ENCODE data around the gene PAH. TPM values are rescaled to one million over a fixed set of nuclear protein-coding genes. Genes with fewer than 3 reads are reported as not detected.
A peak's percentile ranks its signal among the peaks of the same experiment; 100 is the strongest.

PAH gene
- total and polyA plus RNA-seq, 2 of the 13 experiments (the other 11 are each of a cell fraction or from before 2014, with no cell fraction given) = 192 to 451 TPM

DNA sequence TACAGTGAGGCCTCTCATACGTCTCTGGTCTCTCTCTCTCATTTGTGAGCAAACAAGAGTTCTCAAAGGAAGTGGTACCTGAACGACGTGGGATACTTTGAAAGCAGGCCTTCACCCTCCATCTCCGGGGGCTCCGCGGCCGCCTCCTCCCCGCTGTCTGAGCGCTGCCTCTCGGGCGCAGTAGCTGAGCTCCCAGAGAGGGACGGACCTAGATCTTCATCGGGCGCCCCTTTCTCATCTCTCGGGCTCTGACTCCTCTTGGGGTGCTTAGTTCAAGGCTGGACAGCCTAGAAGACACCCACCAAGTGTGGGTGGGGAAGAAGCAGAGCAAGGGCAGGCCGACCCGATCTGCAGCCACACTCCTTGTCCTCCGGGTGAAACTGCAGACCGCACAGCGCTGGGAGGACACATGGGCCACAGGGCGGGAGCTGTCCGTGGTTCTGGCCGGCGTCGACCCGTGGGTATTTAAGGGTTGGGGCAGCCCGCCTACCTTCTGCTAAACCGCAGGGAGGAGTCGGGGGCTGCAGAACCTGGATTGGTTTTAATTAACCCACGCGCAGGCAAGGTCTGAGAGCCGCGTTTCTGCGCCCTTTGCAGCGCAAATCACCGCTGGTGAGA is 92.7 kb downstream of the PAH start (continued):
- TF ChIP-seq KAT8 (CRISPR knock-in tag; IDR thresholded peaks at IDR 0.05) (no peak), ZSCAN25 (CRISPR knock-in tag; IDR thresholded peaks at IDR 0.05) (0 out of 2 replicates have a peak, but pooled peaks have one; percentile 48), ZNF329 (CRISPR knock-in tag; IDR thresholded peaks at IDR 0.05; ENCODE audit: low read depth) (0 out of 2 replicates have a peak, but pooled peaks have one; percentile 54), STAT5B (CRISPR knock-in tag; IDR thresholded peaks at IDR 0.05) (peak; percentile 38; the same call in 1 of the 2 replicates), TGIF2 (CRISPR knock-in tag; IDR thresholded peaks at IDR 0.05) (peak; percentile 89; the same call in 1 of the 2 replicates), RFX3 (CRISPR knock-in tag; IDR thresholded peaks at IDR 0.05) (0 out of 2 replicates have a peak, but pooled peaks have one; percentile 29), ZNF530 (CRISPR knock-in tag; IDR thresholded peaks at IDR 0.05; ENCODE audit: low read depth) (0 out of 2 replicates have a peak, but pooled peaks have one; percentile 40), ZC3H4 (CRISPR knock-in tag; IDR thresholded peaks at IDR 0.05; ENCODE audit: borderline replicate concordance) (no peak), ETV5 (CRISPR knock-in tag; IDR thresholded peaks at IDR 0.05; ENCODE audit: borderline replicate concordance) (peak; percentile 21; the same call in 1 of the 2 replicates), ATF1 (CRISPR knock-in tag; IDR thresholded peaks at IDR 0.05) (no peak), ZNF678 (CRISPR knock-in tag; IDR thresholded peaks at IDR 0.05) (no peak), RFXAP (CRISPR knock-in tag; IDR thresholded peaks at IDR 0.05; ENCODE audit: borderline replicate concordance) (peak; percentile 67; the same call in 1 of the 2 replicates), ZNF430 (CRISPR knock-in tag; IDR thresholded peaks at IDR 0.05) (0 out of 2 replicates have a peak, but pooled peaks have one; percentile 56), NR0B2 (CRISPR knock-in tag; IDR thresholded peaks at IDR 0.05) (peak; percentile 78; the same call in 1 of the 2 replicates), HMG20B (CRISPR knock-in tag; conservative IDR thresholded peaks at IDR 0.05) (0 out of 2 replicates have a peak, but pooled peaks have one; percentile 26), ZNF687 (CRISPR knock-in tag; IDR thresholded peaks at IDR 0.05) (peak; percentile 58), ZNF468 (CRISPR knock-in tag; IDR thresholded peaks at IDR 0.05) (0 out of 2 replicates have a peak, but pooled peaks have one; percentile 51), NCOA2 (CRISPR knock-in tag; IDR thresholded peaks at IDR 0.05) (peak; percentile 51)
- TF ChIP-seq, protein P1, sequence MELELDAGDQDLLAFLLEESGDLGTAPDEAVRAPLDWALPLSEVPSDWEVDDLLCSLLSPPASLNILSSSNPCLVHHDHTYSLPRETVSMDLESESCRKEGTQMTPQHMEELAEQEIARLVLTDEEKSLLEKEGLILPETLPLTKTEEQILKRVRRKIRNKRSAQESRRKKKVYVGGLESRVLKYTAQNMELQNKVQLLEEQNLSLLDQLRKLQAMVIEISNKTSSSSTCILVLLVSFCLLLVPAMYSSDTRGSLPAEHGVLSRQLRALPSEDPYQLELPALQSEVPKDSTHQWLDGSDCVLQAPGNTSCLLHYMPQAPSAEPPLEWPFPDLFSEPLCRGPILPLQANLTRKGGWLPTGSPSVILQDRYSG (CRISPR knock-in tag; IDR thresholded peaks at IDR 0.05) = 0 out of 2 replicates have a peak, but pooled peaks have one; percentile 64
- TF ChIP-seq, protein P2, sequence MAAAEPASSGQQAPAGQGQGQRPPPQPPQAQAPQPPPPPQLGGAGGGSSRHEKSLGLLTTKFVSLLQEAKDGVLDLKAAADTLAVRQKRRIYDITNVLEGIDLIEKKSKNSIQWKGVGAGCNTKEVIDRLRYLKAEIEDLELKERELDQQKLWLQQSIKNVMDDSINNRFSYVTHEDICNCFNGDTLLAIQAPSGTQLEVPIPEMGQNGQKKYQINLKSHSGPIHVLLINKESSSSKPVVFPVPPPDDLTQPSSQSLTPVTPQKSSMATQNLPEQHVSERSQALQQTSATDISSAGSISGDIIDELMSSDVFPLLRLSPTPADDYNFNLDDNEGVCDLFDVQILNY (CRISPR knock-in tag; conservative IDR thresholded peaks at IDR 0.05) = peak; percentile 56; the same call in 1 of the 2 replicates
- TF ChIP-seq, protein P3, sequence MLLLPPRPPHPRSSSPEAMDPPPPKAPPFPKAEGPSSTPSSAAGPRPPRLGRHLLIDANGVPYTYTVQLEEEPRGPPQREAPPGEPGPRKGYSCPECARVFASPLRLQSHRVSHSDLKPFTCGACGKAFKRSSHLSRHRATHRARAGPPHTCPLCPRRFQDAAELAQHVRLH (CRISPR knock-in tag; IDR thresholded peaks at IDR 0.05; ENCODE audit: borderline replicate concordance, low read depth) = peak; percentile 50; the same call in 1 of the 2 replicates
- TF ChIP-seq, protein P4, sequence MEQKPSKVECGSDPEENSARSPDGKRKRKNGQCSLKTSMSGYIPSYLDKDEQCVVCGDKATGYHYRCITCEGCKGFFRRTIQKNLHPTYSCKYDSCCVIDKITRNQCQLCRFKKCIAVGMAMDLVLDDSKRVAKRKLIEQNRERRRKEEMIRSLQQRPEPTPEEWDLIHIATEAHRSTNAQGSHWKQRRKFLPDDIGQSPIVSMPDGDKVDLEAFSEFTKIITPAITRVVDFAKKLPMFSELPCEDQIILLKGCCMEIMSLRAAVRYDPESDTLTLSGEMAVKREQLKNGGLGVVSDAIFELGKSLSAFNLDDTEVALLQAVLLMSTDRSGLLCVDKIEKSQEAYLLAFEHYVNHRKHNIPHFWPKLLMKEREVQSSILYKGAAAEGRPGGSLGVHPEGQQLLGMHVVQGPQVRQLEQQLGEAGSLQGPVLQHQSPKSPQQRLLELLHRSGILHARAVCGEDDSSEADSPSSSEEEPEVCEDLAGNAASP (CRISPR knock-in tag; IDR thresholded peaks at IDR 0.05; ENCODE audit: borderline replicate concordance) = peak; percentile 74; the same call in 1 of the 2 replicates

Measured in HepG2 (cell line).